ENCODE measurements around the gene SLC35B1. TPM values are rescaled to one million over a fixed set of nuclear protein-coding genes. Genes with fewer than 3 reads are reported as not detected.

Gene SLC35B1
- total and polyA plus RNA-seq, 8 donors, result 26.3 to 59.8 (median 37.3) TPM

GRCh38 chr17:49700960-49701359 is 6.8 kb downstream of the SLC35B1 start:
- Histone ChIP-seq H3K36me3 (peaks cover 60 to 67% (median 65%) of the 10 kb centered on the region in 4 donors), H3K27me3 (no peaks in the 10 kb centered on the region), H3K9me3 (no peaks in the 10 kb centered on the region), H3K4me3 (no peak overlapping the region), H3K27ac (no peak overlapping the region), H3K4me1 (peaks cover 0 to 20% (median 8%) of the 10 kb centered on the region in 4 donors)
- TF ChIP-seq CTCF (IDR thresholded peaks at IDR 0.05) (no peak), POLR2A (IDR thresholded peaks at IDR 0.05) (no peak), POLR2AphosphoS5 (IDR thresholded peaks at IDR 0.05) (no peak), EP300 (IDR thresholded peaks at IDR 0.05) (no peak)
- DNase-seq, result no peak
- intact Hi-C loops (cut with DNase I; ENCODE audit: low total_unique reads), result no loop called here
- WGBS, 5 donors, result 80 to 86% (median 81%) methylated on average over 6 of the region's 6 CpGs

- intact Hi-C loops (cut with DNase I; ENCODE audit: low total_unique reads), result no loop called here
- no peak overlapping the region for H3K27ac ChIP-seq
- WGBS, 5 donors, result 64 to 77% (median 69%) methylated on average over 8 of the region's 8 CpGs
Measured at GRCh38 chr17:49699966-49700575, 7.7 kb downstream of the SLC35B1 start.

GRCh38 chr17:49698005-49698404 is 9.8 kb downstream of the SLC35B1 start:
- intact Hi-C loops (cut with DNase I; ENCODE audit: low total_unique reads), result no loop called here
- no peak for DNase-seq
- WGBS, 5 donors, result 53 to 66% (median 54%) methylated on average over 6 of the region's 6 CpGs
- Histone ChIP-seq H3K4me3 (no peak overlapping the region), H3K36me3 (peaks cover 31 to 37% (median 35%) of the 10 kb centered on the region in 4 donors), H3K27ac (no peak overlapping the region), H3K4me1 (peaks cover 5 to 21% (median 9%) of the 10 kb centered on the region in 4 donors), H3K9me3 (no peaks in the 10 kb centered on the region), H3K27me3 (no peaks in the 10 kb centered on the region)
- TF ChIP-seq EP300 (IDR thresholded peaks at IDR 0.05), result no peak
- no peak for TF ChIP-seq POLR2AphosphoS5 (IDR thresholded peaks at IDR 0.05)
- no peak for TF ChIP-seq CTCF (IDR thresholded peaks at IDR 0.05)
- no peak for TF ChIP-seq POLR2A (IDR thresholded peaks at IDR 0.05)

More at GRCh38 chr17:49699966-49700575, 7.7 kb downstream of the SLC35B1 start:
- Histone ChIP-seq H3K36me3 (peaks cover 51 to 58% (median 56%) of the 10 kb centered on the region in 4 donors), H3K9me3 (no peaks in the 10 kb centered on the region), H3K4me1 (peaks cover 3 to 22% (median 6%) of the 10 kb centered on the region in 4 donors), H3K27me3 (no peaks in the 10 kb centered on the region), H3K4me3 (no peak overlapping the region)
- DNase-seq, result no peak
- TF ChIP-seq CTCF (IDR thresholded peaks at IDR 0.05), result no peak
- TF ChIP-seq POLR2AphosphoS5 (IDR thresholded peaks at IDR 0.05), result no peak
- no peak for TF ChIP-seq EP300 (IDR thresholded peaks at IDR 0.05)
- TF ChIP-seq POLR2A (IDR thresholded peaks at IDR 0.05), result no peak

- H3K4me3 ChIP-seq, result no peak overlapping the region
- no peaks in the 10 kb centered on the region for H3K27me3 ChIP-seq
- no peak for TF ChIP-seq POLR2A (IDR thresholded peaks at IDR 0.05)
- no peak for TF ChIP-seq EP300 (IDR thresholded peaks at IDR 0.05)
- no peak for TF ChIP-seq CTCF (IDR thresholded peaks at IDR 0.05)
- no peak for TF ChIP-seq POLR2AphosphoS5 (IDR thresholded peaks at IDR 0.05)
- H3K36me3 ChIP-seq, result peaks cover 14 to 20% (median 18%) of the 10 kb centered on the region in 4 donors
- 64 to 76% (median 68%) methylated on average over 8 of the region's 8 CpGs for WGBS, 5 donors
- intact Hi-C loops (cut with DNase I; ENCODE audit: low total_unique reads), result no loop called here
- DNase-seq, result peak in 1 of 2 donors; percentile 54
- peak overlapping the region in 2 of 5 donors; percentile 0 to 36 for H3K27ac ChIP-seq
- H3K9me3 ChIP-seq, result no peaks in the 10 kb centered on the region
- H3K4me1 ChIP-seq, result peaks cover 5 to 21% (median 10%) of the 10 kb centered on the region in 4 donors
Measured at GRCh38 chr17:49696233-49696761, 11.5 kb downstream of the SLC35B1 start.

All from stomach (tissue), 9 donors.